OCI-LY3 (cell line): ENCODE data around the gene AGPAT4.

Source experiments
- H2AFZ ChIP-seq: fragments of 200-600, 300-600 bp; shearing (Covaris generic); 2 replicates; pipeline ENCODE4 v1.6.0; 2014; ENCODE audit warnings: antibody characterized with exemption, low read depth, low read length
- H3K27ac ChIP-seq: fragments of 200-600, 300-600 bp; sonication (generic); 2 replicates; pipeline ENCODE4 v1.5.1; 2014; ENCODE audit warnings: mild to moderate bottlenecking, low read length, moderate library complexity, mixed read lengths
- H3K27me3 ChIP-seq: fragments of 200-600, 300-600 bp; sonication (generic); 2 replicates; pipeline ENCODE4 v1.6.1; 2014; ENCODE audit warnings: low read depth, low read length, mixed read lengths
- H3K36me3 ChIP-seq: fragments of 200-600, 300-600 bp; sonication (generic); replicated peaks from 2 replicates; pipeline ENCODE3; 2014; ENCODE audit warnings: low read depth, low read length, mixed read lengths
- H3K4me1 ChIP-seq: fragments of 300-600, 200-600 bp; sonication (generic); 2 replicates; pipeline ENCODE4 v1.6.1; 2014; ENCODE audit warnings: low read length, mixed read lengths
- H3K4me2 ChIP-seq: fragments of 200-600, 300-600 bp; sonication (generic); 2 replicates; pipeline ENCODE4 v1.6.1; 2014; ENCODE audit warnings: low read length, mixed read lengths
- H3K4me3 ChIP-seq: fragments of 300-600, 200-600 bp; sonication (generic); 2 replicates; pipeline ENCODE4 v1.5.1; 2014; ENCODE audit warnings: antibody characterized with exemption, mild to moderate bottlenecking, low read length, moderate library complexity
- H3K79me2 ChIP-seq: fragments of 300-600, 200-600 bp; shearing (Covaris generic); 2 replicates; pipeline ENCODE4 v1.6.1; 2014; ENCODE audit warnings: mild to moderate bottlenecking, low read length, mixed read lengths
- H3K9ac ChIP-seq: fragments of 300-600, 200-600 bp; shearing (Covaris generic); 2 replicates; pipeline ENCODE4 v1.6.0; 2014; ENCODE audit warnings: mild to moderate bottlenecking, low read length, moderate library complexity
- H3K9me3 ChIP-seq: fragments of 200-600, 300-600 bp; shearing (Covaris generic); 2 replicates; pipeline ENCODE4 v1.6.1; 2014; ENCODE audit warnings: low read length, mixed read lengths; ENCODE audit not compliant: insufficient read depth
- H4K20me1 ChIP-seq: fragments of 200-600, 300-600 bp; sonication (generic); 2 replicates; pipeline ENCODE4 v1.6.1; 2016; ENCODE audit warnings: low read length, mixed read lengths; ENCODE audit not compliant: insufficient read depth
- EZH2phosphoT487 ChIP-seq: fragments of 200-600 bp; shearing (Covaris generic); IDR thresholded peaks from 2 replicates; pipeline ENCODE4 v1.6.1; 2018; ENCODE audit warnings: antibody characterized with exemption, mixed run types, low read depth
- TF ChIP-seq, protein P1 (sequence below): fragments of 200-600, 300-600 bp; sonication (generic); IDR thresholded peaks from 2 replicates; pipeline ENCODE4 v1.5.1; 2014; ENCODE audit warnings: antibody characterized with exemption, low read length, low read depth

AGPAT4 gene

DNA sequence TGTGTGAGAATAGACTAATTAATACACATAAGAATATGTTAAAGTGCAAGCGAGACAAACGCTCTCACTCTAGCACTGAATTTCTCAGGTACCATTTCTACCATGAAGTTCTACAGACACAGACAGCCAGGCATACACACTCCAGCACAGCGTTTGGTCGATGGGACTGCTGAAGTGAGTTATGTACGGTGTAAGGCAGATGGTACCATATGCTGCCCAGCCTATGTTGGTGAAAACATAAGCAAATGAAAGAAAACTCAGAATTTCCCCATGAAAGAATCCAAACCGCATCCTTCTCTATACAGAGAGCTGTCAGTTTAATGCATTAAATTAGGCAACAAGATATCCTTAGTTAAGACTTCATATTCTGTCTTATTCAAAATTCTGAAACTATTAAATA lies 34.9 kb downstream of the AGPAT4 start:
- Histone ChIP-seq H4K20me1 (no peaks in the 10 kb centered on the region), H3K9ac (no peak overlapping the region), H3K4me2 (no peak overlapping the region), H3K27me3 (no peaks in the 10 kb centered on the region), H3K9me3 (no peaks in the 10 kb centered on the region), H3K79me2 (no peaks in the 10 kb centered on the region), H3K4me3 (no peak overlapping the region), H2AFZ (no peak overlapping the region), H3K4me1 (peaks cover 26% of the 10 kb centered on the region), H3K27ac (no peak overlapping the region), H3K36me3 (no peaks in the 10 kb centered on the region)
- no peak for TF ChIP-seq EZH2phosphoT487
- TF ChIP-seq, protein P1, sequence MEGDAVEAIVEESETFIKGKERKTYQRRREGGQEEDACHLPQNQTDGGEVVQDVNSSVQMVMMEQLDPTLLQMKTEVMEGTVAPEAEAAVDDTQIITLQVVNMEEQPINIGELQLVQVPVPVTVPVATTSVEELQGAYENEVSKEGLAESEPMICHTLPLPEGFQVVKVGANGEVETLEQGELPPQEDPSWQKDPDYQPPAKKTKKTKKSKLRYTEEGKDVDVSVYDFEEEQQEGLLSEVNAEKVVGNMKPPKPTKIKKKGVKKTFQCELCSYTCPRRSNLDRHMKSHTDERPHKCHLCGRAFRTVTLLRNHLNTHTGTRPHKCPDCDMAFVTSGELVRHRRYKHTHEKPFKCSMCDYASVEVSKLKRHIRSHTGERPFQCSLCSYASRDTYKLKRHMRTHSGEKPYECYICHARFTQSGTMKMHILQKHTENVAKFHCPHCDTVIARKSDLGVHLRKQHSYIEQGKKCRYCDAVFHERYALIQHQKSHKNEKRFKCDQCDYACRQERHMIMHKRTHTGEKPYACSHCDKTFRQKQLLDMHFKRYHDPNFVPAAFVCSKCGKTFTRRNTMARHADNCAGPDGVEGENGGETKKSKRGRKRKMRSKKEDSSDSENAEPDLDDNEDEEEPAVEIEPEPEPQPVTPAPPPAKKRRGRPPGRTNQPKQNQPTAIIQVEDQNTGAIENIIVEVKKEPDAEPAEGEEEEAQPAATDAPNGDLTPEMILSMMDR: no peak

DNA sequence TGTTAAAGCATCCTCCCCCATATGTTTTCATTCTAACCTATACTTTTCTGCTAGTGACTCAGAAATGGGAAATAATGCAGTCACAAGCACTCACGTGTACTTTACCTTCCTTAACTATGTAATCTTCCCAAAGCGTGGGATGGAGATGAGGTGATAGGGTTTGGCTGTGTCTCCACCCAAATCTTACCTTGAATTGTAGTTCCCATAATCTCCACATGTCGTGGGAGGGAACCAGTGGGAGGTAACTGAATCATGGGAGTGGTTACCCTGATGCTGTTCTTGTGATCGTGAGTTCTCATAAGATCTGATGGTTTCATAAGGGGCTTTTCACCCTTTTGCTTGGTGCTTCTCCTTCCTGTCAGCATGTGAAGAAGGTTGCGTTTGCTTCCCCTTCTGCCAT lies 35.4 kb downstream of the AGPAT4 start:
- Histone ChIP-seq H2AFZ (no peak overlapping the region), H3K9ac (no peak overlapping the region), H3K79me2 (no peaks in the 10 kb centered on the region), H3K4me2 (no peak overlapping the region), H3K4me3 (no peak overlapping the region), H3K9me3 (no peaks in the 10 kb centered on the region), H3K4me1 (peaks cover 26% of the 10 kb centered on the region), H4K20me1 (no peaks in the 10 kb centered on the region), H3K27ac (no peak overlapping the region), H3K36me3 (no peaks in the 10 kb centered on the region), H3K27me3 (no peaks in the 10 kb centered on the region)
- TF ChIP-seq EZH2phosphoT487: no peak
- TF ChIP-seq, protein P1: no peak

DNA sequence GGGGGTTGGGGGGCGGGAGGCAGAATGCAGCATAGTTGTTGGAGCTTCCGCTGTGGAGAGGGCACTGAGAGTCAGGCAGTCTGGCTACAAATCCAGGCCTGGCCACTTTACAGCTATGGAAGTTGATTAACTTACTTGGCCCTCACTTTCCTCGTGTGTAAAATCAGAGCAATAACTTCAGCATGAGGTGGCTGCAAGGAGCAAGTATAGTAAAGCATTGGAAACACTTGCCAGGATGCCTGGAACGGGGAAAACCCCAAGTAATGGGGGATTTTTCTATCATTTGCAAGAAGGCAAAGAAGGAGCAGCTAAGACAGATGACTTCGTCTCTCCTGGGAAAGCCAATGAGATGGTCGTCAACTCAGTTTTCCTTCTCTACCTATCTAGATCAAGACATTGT lies 35.8 kb downstream of the AGPAT4 start:
- Histone ChIP-seq H4K20me1 (no peaks in the 10 kb centered on the region), H3K4me2 (no peak overlapping the region), H3K4me3 (no peak overlapping the region), H3K27ac (no peak overlapping the region), H3K27me3 (no peaks in the 10 kb centered on the region), H3K79me2 (no peaks in the 10 kb centered on the region), H3K9ac (no peak overlapping the region), H2AFZ (no peak overlapping the region), H3K36me3 (no peaks in the 10 kb centered on the region), H3K4me1 (peaks cover 26% of the 10 kb centered on the region), H3K9me3 (no peaks in the 10 kb centered on the region)
- TF ChIP-seq, protein P1: no peak
- TF ChIP-seq EZH2phosphoT487: no peak

DNA sequence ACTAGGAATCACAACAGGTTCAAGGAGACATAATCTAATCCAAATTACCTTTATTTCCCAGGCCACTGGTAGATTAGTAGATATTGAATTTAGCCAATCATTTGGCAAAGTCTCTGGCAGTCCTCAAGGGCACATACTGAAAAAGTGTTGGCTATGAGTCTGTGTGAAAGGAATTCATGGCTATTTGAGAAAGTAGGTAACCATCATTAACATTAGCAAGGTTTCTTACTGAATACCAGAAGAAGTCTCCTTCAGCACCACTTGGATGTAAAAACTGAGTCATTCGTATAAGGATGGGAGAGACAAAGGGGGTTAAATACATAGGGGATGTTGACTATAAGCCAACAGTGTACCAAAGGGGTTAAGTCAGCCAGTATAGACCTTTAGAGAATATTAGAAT lies 36.7 kb downstream of the AGPAT4 start:
- no peaks in the 10 kb centered on the region for H3K79me2 ChIP-seq
- H2AFZ ChIP-seq: no peak overlapping the region
- no peaks in the 10 kb centered on the region for H3K27me3 ChIP-seq
- peaks cover 27% of the 10 kb centered on the region for H3K4me1 ChIP-seq
- no peak overlapping the region for H3K9ac ChIP-seq
- no peaks in the 10 kb centered on the region for H4K20me1 ChIP-seq
- H3K27ac ChIP-seq: no peak overlapping the region
- H3K4me3 ChIP-seq: no peak overlapping the region
- no peak overlapping the region for H3K4me2 ChIP-seq
- no peak for TF ChIP-seq EZH2phosphoT487
- TF ChIP-seq, protein P1: no peak
- no peaks in the 10 kb centered on the region for H3K36me3 ChIP-seq
- H3K9me3 ChIP-seq: no peaks in the 10 kb centered on the region
